PFSK-1 (cell line): Measurements from ENCODE around the gene SEPTIN1.

Experiments
- FOXP2 ChIP-seq: optimal IDR thresholded peaks from 2 replicates; pipeline ENCODE3; 2011; ENCODE audit warnings: borderline replicate concordance, control low read depth, inconsistent platforms; ENCODE audit not compliant: insufficient read depth; ENCODE audit errors: extremely low read length, extremely low read depth
- POLR2AphosphoS5 ChIP-seq: IDR thresholded peaks from 2 replicates; pipeline ENCODE4 v1.6.1; 2012; ENCODE audit warnings: low read depth, mild to moderate bottlenecking, control low read depth, low read length, moderate library complexity
- SIN3A ChIP-seq: IDR thresholded peaks from 2 replicates; pipeline ENCODE4 v1.6.1; 2012; ENCODE audit warnings: mild to moderate bottlenecking, low read length, moderate library complexity, borderline replicate concordance; ENCODE audit not compliant: insufficient read depth
- TAF1 ChIP-seq: IDR thresholded peaks from 2 replicates; pipeline ENCODE4 v1.6.1; 2012; ENCODE audit warnings: low read length, control low read depth, borderline replicate concordance; ENCODE audit not compliant: insufficient read depth
- TF ChIP-seq, protein P1 (sequence below), 2 experiments: IDR thresholded peaks; 2 replicates each; pipeline versions ENCODE4 v1.6.1 to v1.8.0; 2011 to 2012; ENCODE audit warnings: low read depth in 2 of 2, low read length in 2 of 2, control low read depth in 1 of 2, inconsistent platforms in 1 of 2, mild to moderate bottlenecking in 1 of 2, moderate library complexity in 1 of 2; ENCODE audit not compliant: insufficient read depth in 1 of 2

The SEPTIN1 gene

DNA sequence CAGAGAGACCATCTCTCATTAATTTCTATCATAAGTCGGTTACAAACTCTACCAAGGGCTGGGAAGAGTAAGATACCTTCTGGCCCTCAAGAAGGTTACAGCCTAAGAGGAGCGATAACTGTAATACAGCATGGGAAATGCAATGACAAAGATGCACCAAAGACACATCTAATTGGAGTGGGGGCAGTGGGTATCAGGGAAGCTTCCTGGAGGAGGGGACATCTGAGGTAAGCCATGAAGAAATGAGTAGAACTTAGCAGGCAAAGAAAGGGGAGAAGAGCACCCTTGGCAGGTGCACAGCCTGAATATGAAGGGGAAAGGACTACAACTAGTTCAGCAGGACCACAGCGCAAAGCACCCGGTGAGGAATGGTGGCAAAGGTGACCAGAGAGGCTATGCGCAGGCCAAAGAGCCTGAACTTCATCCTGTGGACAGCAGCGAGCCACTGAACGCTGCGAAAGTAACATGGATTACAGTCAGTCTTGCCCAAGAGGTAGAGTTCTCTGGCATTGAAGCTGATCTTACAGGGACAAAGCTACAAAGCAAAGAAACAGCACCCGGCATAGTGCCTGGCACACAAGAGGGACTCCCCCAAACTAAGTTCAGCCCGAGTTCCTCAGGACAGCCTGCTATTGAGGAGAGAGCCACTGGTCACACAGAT is 14.9 kb downstream of the SEPTIN1 start:
- TF ChIP-seq POLR2AphosphoS5 (no peak), TAF1 (no peak), FOXP2 (no peak), SIN3A (no peak)
- TF ChIP-seq, protein P1, sequence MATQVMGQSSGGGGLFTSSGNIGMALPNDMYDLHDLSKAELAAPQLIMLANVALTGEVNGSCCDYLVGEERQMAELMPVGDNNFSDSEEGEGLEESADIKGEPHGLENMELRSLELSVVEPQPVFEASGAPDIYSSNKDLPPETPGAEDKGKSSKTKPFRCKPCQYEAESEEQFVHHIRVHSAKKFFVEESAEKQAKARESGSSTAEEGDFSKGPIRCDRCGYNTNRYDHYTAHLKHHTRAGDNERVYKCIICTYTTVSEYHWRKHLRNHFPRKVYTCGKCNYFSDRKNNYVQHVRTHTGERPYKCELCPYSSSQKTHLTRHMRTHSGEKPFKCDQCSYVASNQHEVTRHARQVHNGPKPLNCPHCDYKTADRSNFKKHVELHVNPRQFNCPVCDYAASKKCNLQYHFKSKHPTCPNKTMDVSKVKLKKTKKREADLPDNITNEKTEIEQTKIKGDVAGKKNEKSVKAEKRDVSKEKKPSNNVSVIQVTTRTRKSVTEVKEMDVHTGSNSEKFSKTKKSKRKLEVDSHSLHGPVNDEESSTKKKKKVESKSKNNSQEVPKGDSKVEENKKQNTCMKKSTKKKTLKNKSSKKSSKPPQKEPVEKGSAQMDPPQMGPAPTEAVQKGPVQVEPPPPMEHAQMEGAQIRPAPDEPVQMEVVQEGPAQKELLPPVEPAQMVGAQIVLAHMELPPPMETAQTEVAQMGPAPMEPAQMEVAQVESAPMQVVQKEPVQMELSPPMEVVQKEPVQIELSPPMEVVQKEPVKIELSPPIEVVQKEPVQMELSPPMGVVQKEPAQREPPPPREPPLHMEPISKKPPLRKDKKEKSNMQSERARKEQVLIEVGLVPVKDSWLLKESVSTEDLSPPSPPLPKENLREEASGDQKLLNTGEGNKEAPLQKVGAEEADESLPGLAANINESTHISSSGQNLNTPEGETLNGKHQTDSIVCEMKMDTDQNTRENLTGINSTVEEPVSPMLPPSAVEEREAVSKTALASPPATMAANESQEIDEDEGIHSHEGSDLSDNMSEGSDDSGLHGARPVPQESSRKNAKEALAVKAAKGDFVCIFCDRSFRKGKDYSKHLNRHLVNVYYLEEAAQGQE (IDR thresholded peaks at IDR 0.05; ENCODE audit: insufficient read depth in 1 of 2, low read depth in 2 of 2, low read length in 2 of 2), result no peak

DNA sequence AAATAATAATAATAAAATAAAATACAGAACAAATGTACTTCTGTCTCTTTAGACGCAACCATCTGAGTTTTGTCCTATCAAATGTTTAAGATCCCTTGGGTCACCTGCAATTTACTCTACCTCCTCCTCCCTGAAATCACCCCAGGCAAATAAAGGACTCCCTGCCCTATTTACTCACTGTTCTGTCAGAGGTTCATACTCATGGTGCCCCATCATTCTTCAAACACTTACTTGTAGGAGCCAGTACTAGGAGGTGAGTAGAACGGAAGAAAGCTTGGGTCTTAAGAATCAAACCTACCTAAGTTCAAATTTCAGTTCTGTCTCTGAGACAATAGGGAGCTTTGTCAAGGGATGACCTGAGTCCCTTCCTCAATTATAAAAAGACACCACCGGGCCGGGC is 15.8 kb downstream of the SEPTIN1 start:
- TF ChIP-seq, protein P1 (IDR thresholded peaks at IDR 0.05; ENCODE audit: insufficient read depth in 1 of 2, low read depth in 2 of 2, low read length in 2 of 2), result no peak
- TF ChIP-seq POLR2AphosphoS5 (no peak), SIN3A (no peak), FOXP2 (no peak), TAF1 (no peak)

DNA sequence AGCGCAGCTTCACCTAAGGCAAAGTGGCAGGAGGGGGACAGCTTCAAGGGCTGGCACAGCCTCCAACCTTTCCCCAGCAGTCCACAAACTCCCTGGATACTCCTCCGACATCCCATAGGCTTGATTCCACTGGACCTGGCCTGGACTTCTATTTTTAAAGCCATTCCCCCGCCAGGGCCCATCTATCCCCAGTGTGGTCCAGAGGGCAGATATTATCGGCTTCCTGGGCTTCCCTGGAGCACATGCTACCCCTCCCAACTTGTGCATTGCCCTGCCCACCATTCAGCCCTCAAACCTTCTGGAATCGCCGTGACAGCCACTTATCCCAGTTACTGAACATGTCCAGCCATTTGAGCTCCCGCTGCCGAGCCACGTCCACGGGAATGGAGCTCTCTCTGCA is 17.2 kb downstream of the SEPTIN1 start:
- TF ChIP-seq FOXP2 (no peak), TAF1 (no peak), POLR2AphosphoS5 (no peak), SIN3A (no peak)
- TF ChIP-seq, protein P1 (IDR thresholded peaks at IDR 0.05; ENCODE audit: insufficient read depth in 1 of 2, low read depth in 2 of 2, low read length in 2 of 2), result no peak

DNA sequence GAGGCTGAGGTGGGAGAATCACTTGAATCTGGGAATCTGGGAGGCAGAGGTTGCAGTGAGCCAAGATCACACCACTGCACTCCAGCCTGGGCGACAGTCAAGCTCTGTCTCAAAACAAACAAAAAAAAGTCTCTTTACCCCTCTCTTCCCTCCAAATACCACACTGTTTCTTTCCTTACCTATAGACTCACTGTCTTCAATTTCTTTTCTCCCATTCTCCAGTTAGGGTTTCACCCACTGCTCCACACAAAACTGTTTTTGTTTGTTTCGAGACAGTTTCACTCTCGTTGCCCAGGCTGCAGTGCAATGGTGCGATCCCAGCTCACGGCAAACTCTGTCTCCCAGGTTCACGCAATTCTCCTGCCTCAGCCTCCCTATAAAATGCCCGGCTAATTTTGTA is 21.2 kb downstream of the SEPTIN1 start:
- TF ChIP-seq POLR2AphosphoS5 (no peak), SIN3A (no peak), TAF1 (no peak)
- TF ChIP-seq, protein P1 (IDR thresholded peaks at IDR 0.05; ENCODE audit: insufficient read depth in 1 of 2, low read depth in 2 of 2, low read length in 2 of 2), result no peak

DNA sequence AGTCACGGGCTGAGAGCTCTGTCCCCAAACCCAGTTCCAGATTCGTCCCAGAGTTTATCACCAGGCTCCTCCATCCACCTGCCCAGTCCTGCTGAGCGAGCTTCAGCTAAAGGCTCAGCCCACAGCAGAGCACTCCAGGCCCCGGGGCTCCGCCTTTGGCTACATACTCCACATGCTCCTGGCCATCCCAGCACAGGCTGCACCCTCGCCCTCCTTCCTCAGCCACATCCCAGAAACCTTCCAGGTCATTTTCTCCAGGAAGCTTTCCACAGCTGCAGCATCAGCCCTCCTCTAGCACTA is 22.5 kb downstream of the SEPTIN1 start:
- TF ChIP-seq TAF1, result no peak
- TF ChIP-seq, protein P1 (IDR thresholded peaks at IDR 0.05; ENCODE audit: insufficient read depth in 1 of 2, low read depth in 2 of 2, low read length in 2 of 2), result no peak
- TF ChIP-seq SIN3A, result no peak
- TF ChIP-seq POLR2AphosphoS5, result no peak
- no peak for TF ChIP-seq FOXP2
